ENCODE data around the gene MCTS1. TPM values are rescaled to one million over a fixed set of nuclear protein-coding genes. Genes with fewer than 3 reads are reported as not detected.
"Not testable (repeated sequence)": the region's sequence is repeated elsewhere in the genome, so short reads cannot be mapped to it uniquely, and the experiment has no call there.

Gene MCTS1
- total RNA-seq, 1 donor from 2014 or later = 28.7 TPM

GRCh38 chrX:120629667-120630537 lies 26.0 kb downstream of the MCTS1 start, which contains the start of gene C1GALT1C1:
C1GALT1C1 (minus strand) TSS chrX:120630054; CDS start chrX:120627166, 2,888 bp downstream.
- peak; percentile 87 for DNase-seq

DNA sequence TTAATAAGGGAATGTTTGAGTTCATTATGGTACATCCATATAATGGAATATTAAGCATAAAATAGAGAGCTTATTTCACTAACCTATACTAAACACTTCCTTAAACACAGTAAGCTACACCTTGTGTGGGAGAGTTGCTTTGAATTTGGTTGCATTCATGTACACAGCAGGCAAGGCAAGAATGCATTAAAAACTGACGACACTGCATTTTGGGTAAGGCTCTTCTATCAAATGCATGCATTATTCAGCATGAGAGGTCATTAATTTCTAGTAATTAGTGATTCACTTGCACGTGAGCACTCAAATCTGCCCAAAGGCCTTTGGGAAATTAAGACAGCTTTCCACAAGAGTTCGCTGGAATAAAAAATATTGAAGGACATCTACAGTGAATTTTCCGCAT lies 34.7 kb downstream of the MCTS1 start:
- no peak for DNase-seq

- DNase-seq = no peak
Observed at GRCh38 chrX:120642871-120643270, 39.0 kb downstream of the MCTS1 start.

GRCh38 chrX:120647127-120647526 lies 43.2 kb downstream of the MCTS1 start:
- no peak for DNase-seq

- not testable (repeated sequence) for DNase-seq
Observed at GRCh38 chrX:120652256-120652655, 48.4 kb downstream of the MCTS1 start.

DNA sequence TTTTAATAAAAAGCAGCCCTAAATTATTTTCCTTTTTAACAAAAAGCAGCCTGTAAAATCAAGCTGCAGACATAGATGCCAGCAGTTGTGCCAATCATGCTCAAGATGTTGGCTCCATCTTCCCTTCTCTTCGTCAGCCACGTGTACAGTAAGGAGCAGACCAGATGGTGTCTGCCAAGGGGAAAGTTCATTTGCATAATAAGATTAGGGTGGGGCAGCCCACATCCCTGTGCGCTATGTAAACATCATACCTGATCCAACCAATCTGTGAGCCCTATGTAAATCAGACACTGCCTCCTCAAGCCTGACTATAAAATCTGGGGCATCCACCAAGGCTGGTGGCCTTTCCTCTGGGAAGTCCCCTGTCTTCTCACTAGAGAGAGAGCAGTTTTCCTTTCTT lies 49.1 kb downstream of the MCTS1 start:
- DNase-seq = no peak

- DNase-seq = peak; percentile 1
Observed at GRCh38 chrX:120660637-120661036, 56.7 kb downstream of the MCTS1 start.

Other genes starting within 250 kb of the MCTS1 start
- gene ATP1B4, start 242.0 kb upstream of the MCTS1 start, total RNA-seq = 25.9 TPM
- 102 TPM for gene LAMP2, start 134.8 kb upstream of the MCTS1 start, total RNA-seq
- gene CUL4B, start 43.1 kb upstream of the MCTS1 start, total RNA-seq = 39.0 TPM
- gene C1GALT1C1, start 26.0 kb downstream of the MCTS1 start, total RNA-seq = 28.5 TPM

All from skin of body (tissue), 2 donors.